Fibroblast of mammary gland (primary cell): ENCODE data around the gene KCNIP2.
A peak's percentile ranks its signal among the peaks of the same experiment; 100 is the strongest.

Experiments
- DNase-seq: peaks from one replicate; pipeline ENCODE4 v3.0.0-alpha.2; 2010; ENCODE audit warnings: low read depth
- H3K4me3 ChIP-seq: 2 replicates; pipeline ENCODE4 v1.5.1; 2011; ENCODE audit warnings: low read depth, mild to moderate bottlenecking, low read length, moderate library complexity; ENCODE audit not compliant: control insufficient read depth
- TF ChIP-seq, protein P1 (sequence below): conservative IDR thresholded peaks from 2 replicates; pipeline ENCODE4 v1.5.1; 2011; ENCODE audit warnings: low read depth, low read length, inconsistent platforms; ENCODE audit not compliant: control insufficient read depth, insufficient read depth

KCNIP2 gene

DNA sequence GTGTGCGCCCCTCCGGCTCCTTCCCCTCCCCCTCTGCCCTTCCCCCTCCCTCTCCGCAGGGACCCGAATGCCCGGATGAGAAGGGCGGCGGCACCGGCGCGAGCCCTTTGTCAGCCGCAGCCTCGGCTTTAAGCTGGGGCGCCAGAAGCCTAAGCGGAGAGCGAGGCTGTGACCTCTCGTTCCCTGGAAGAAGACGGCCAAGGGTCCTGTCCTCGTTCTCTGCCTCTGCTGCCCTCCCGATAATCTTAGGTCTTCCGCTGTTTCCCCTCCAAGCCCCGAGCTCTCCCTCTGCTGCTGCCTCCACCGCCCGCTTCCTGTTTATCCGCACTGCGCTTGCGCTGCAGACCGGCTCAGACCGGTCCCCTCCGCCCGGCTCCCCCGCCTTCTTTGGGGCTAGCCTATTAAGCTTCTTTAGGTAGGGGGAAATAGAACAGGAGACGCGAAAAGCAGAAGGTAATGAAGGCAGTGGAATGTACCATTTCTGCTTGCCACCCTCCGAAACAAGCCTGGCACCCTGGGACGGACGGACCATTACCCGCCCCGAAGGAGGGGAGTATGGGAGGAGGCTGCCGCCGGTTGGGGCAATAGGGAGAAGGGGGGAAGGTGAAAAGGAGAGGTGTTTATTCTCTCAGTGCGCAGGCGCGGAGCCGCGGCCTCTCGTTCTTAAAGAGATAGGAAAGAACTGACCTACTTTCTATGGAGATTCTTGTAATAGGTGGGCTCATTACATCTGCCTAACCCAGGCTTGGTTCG, 25.3 kb downstream of the KCNIP2 start, which contains the start of gene OGA:
TSS of gene OGA (minus strand) at position 326 of the 753 bp plus-strand sequence. CDS start 422 bp downstream, outside the sequence.
- H3K4me3 ChIP-seq: peak within 1 kb of the TSS; percentile 81
- TF ChIP-seq, protein P1, sequence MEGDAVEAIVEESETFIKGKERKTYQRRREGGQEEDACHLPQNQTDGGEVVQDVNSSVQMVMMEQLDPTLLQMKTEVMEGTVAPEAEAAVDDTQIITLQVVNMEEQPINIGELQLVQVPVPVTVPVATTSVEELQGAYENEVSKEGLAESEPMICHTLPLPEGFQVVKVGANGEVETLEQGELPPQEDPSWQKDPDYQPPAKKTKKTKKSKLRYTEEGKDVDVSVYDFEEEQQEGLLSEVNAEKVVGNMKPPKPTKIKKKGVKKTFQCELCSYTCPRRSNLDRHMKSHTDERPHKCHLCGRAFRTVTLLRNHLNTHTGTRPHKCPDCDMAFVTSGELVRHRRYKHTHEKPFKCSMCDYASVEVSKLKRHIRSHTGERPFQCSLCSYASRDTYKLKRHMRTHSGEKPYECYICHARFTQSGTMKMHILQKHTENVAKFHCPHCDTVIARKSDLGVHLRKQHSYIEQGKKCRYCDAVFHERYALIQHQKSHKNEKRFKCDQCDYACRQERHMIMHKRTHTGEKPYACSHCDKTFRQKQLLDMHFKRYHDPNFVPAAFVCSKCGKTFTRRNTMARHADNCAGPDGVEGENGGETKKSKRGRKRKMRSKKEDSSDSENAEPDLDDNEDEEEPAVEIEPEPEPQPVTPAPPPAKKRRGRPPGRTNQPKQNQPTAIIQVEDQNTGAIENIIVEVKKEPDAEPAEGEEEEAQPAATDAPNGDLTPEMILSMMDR: no peak
- peak; percentile 100 for DNase-seq

DNA sequence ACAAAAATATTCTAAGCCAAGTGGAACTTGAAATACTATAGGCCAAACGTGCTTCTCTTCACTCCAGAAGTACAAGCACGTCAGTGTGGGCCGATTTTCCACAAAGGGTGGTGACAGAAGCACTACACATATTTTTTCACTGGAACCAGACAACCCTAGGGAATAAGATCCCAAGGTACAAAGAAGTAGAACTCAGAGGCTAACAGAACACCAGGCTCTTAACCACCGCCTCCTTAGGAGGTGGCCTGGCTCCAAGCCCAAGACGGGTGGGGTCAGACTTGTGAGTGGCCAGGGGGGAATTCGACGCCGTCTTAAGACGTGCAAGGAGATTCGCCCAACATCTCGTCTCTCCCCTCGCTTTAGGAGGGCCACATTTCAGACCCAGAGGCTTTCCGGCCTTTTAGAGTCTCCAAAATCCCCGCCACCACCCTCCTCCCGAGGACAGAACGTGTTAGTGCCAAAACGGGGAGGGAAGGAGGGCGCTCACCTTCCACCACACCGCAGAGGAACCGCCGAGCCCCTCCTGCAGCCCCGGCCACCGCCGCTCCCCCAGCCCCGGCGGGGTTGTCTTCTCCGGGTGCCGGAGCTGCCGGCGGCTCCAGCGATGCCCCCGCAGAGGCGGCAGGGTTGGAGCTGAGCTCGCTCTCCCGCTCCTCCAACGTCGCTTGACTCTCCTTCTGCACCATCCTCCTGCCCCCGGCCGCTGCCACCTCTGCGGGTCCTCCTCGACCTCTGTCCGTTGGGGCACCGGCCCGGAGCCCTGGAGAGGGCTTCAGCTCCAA, 26.1 kb downstream of the KCNIP2 start:
- H3K4me3 ChIP-seq: peak overlapping the region; percentile 81
- DNase-seq: peak; percentile 98
- TF ChIP-seq, protein P1: no peak

DNA sequence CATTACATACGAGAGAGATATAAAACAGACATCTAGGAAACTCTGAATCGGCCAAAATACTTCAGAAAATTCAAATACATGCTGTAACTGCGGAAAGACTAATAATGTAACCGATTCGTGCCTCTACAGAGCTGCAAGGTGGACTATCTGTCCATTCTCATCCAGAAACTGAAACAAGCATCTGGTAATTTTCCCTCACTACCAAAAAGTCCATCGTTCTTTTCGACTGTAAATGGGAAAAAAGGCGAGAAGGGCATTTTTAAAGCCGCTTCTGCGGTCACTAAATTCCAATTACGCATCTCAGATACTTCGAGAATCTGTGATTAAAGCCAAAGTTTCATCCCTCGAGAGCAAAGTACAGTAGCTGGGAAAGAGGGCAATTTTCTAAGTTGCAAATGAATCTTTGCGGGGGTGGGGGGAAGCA, 26.7 kb downstream of the KCNIP2 start:
- no peak for DNase-seq
- H3K4me3 ChIP-seq: peak overlapping the region; percentile 81
- TF ChIP-seq, protein P1: no peak

DNA sequence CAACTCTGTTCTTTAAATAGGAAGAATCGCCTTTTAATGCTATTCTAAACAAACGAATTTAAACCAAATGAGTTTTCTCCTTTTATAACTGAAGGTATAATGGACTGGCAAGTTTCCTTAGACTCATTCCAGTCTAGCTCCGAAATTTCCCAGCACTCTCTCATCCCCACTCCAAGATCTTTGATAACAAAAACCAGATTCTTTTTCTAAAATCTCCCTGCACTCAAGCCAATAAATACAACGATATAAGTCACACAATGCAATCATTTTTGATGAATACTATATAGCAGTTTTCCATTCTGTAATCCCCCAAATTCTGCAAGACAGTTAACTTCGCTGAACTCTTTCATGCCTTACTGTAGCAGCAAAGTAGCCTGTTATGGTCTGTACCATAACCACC, 27.2 kb downstream of the KCNIP2 start:
- peak overlapping the region; percentile 81 for H3K4me3 ChIP-seq
- no peak for DNase-seq

DNA sequence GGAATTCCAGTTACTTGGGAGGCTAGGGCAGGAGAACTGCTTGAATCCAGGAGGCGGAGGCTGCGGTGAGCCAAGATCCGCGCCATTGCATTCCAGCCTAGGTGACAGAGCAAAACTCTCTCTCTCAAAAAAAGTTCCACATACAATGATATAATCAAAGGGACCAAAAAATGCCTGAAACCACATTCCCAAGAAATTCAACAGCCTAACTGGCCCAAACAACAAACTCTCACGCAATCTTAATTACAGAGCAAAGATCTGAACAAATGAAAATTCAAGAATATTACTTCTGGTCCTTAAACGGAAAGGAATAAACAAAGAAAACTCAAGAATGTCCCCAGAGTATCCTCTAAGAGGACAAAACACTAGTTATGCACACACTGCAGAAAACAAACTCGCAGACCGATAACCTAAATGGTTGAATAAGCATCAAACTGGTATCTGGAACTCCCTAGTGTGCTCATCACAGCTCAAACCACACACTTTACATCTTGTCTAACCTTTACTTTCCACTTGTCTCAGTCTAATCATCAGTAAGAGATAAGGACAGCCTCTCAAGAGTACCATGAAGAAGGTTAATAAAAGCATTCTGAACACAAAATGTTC, 29.0 kb downstream of the KCNIP2 start:
- peak overlapping the region; percentile 81 for H3K4me3 ChIP-seq
- no peak for DNase-seq
- TF ChIP-seq, protein P1: no peak

More for the DNA sequence above, 27.2 kb downstream of the KCNIP2 start:
- TF ChIP-seq, protein P1: no peak

DNA sequence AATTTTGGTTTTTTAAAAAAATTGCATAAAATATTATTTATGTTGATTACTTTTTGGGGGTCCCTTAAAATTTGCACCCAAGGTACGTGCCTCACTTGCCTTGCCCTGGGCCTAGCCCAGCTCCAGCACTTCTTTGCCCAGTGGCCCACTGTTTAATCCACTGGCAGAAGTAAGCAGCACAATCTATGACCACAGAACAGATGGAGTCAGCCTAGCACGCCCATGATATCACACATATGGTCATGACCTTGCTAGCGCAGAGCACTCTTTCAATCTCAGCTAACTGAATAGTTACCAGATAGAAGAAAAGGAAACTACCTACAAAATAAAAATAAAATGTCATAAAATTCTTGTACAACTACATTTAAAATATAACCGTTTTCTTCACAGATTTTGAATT, 31.0 kb downstream of the KCNIP2 start:
- TF ChIP-seq, protein P1: no peak
- H3K4me3 ChIP-seq: no peak overlapping the region
- DNase-seq: peak; percentile 21
